Measurements from ENCODE around the gene ACKR2. TPM values are rescaled to one million over a fixed set of nuclear protein-coding genes. Genes with fewer than 3 reads are reported as not detected.

Gene ACKR2
- total and polyA plus RNA-seq, 2 of the 13 experiments (the other 11 are each of a cell fraction or from before 2014, with no cell fraction given), result 1.1 to 1.9 TPM

- peak; percentile 58; the same call in 1 of the 2 replicates for TF ChIP-seq MEIS2 (CRISPR knock-in tag; IDR thresholded peaks at IDR 0.05)
- peak; percentile 18 for TF ChIP-seq TBL1XR1 (IDR thresholded peaks at IDR 0.05; ENCODE audit: borderline replicate concordance, low read length, partially characterized antibody)
- TF ChIP-seq GLI4 (CRISPR knock-in tag; IDR thresholded peaks at IDR 0.05; ENCODE audit: borderline replicate concordance), result 0 out of 2 replicates have a peak, but pooled peaks have one; percentile 47
- peak; percentile 46 for TF ChIP-seq AGO1 (IDR thresholded peaks at IDR 0.05; ENCODE audit: low read depth, low read length, poor library complexity, severe bottlenecking)
- TF ChIP-seq KDM2A (CRISPR knock-in tag; IDR thresholded peaks at IDR 0.05; ENCODE audit: borderline replicate concordance, low read depth), result peak; percentile 90
- TF ChIP-seq BORCS8-MEF2B (CRISPR knock-in tag; IDR thresholded peaks at IDR 0.05), result 0 out of 2 replicates have a peak, but pooled peaks have one; percentile 56
- no peak for TF ChIP-seq CHD2 (IDR thresholded peaks at IDR 0.05; ENCODE audit: low read depth, low read length)
- no peak for TF ChIP-seq FLYWCH1 (CRISPR knock-in tag; IDR thresholded peaks at IDR 0.05)
- peak; percentile 62; the same call in 1 of the 2 replicates for TF ChIP-seq ZNF891 (CRISPR knock-in tag; IDR thresholded peaks at IDR 0.05)
- TF ChIP-seq BCL3 (CRISPR knock-in tag; IDR thresholded peaks at IDR 0.05), result peak; percentile 47; the same call in 1 of the 2 replicates
- TF ChIP-seq TFAP4 (IDR thresholded peaks at IDR 0.05; ENCODE audit: borderline replicate concordance, low read depth), result no peak
- no peak for TF ChIP-seq KLF11 (CRISPR knock-in tag; IDR thresholded peaks at IDR 0.05)
- peak; percentile 66; the same call in 1 of the 2 replicates for TF ChIP-seq KDM5B (CRISPR knock-in tag; IDR thresholded peaks at IDR 0.05; ENCODE audit: borderline replicate concordance)
- 0 out of 2 replicates have a peak, but pooled peaks have one; percentile 24 for TF ChIP-seq DPF2 (CRISPR knock-in tag; IDR thresholded peaks at IDR 0.05; ENCODE audit: borderline replicate concordance, low read depth)
- TF ChIP-seq KLF6 (CRISPR knock-in tag; IDR thresholded peaks at IDR 0.05), result 0 out of 2 replicates have a peak, but pooled peaks have one; percentile 28
- TF ChIP-seq RAD21 (CRISPR knock-in tag; IDR thresholded peaks at IDR 0.05), result peak; percentile 99
- TF ChIP-seq ZNF792 (CRISPR knock-in tag; IDR thresholded peaks at IDR 0.05), result no peak
- TF ChIP-seq BRD4 (CRISPR knock-in tag; IDR thresholded peaks at IDR 0.05), result peak; percentile 14; the same call in 1 of the 2 replicates
- TF ChIP-seq MAFG (CRISPR knock-in tag; IDR thresholded peaks at IDR 0.05), result no peak
- TF ChIP-seq ZNF33A (CRISPR knock-in tag; IDR thresholded peaks at IDR 0.05; ENCODE audit: borderline replicate concordance), result peak; percentile 82
- peak; percentile 56 for TF ChIP-seq SOX5 (CRISPR knock-in tag; IDR thresholded peaks at IDR 0.05; ENCODE audit: borderline replicate concordance)
- peak; percentile 91 for TF ChIP-seq ETV5 (CRISPR knock-in tag; IDR thresholded peaks at IDR 0.05; ENCODE audit: borderline replicate concordance)
- TF ChIP-seq ZFP90 (CRISPR knock-in tag; IDR thresholded peaks at IDR 0.05; ENCODE audit: borderline replicate concordance), result no peak; the same call in 1 of the 2 replicates
- no peak for TF ChIP-seq ZBTB34 (CRISPR knock-in tag; IDR thresholded peaks at IDR 0.05)
- TF ChIP-seq KDM4B (CRISPR knock-in tag; IDR thresholded peaks at IDR 0.05), result 0 out of 2 replicates have a peak, but pooled peaks have one; percentile 23
Measured at GRCh38 chr3:42880601-42881451, 71.6 kb downstream of the ACKR2 start (continued).
